ENCODE results near the gene NMRAL1. TPM values are rescaled to one million over a fixed set of nuclear protein-coding genes. Genes with fewer than 3 reads are reported as not detected.

NMRAL1 gene
- total RNA-seq, 1 donor from 2014 or later: 42.4 TPM

GRCh38 chr16:4450931-4451519 is 23.4 kb downstream of the NMRAL1 start:
- POLR2A ChIA-PET: no interaction called here
- ATAC-seq (ENCODE audit: low read depth) (no peak), DNase-seq (no peak)
- Mint-ChIP-seq H3K36me3 (ENCODE audit: low read depth) (peaks cover 80% of the 10 kb centered on the region), H3K27me3 (no peaks in the 10 kb centered on the region), H3K9me3 (no peaks in the 10 kb centered on the region), H3K4me1 (no peaks in the 10 kb centered on the region), H3K4me3 (no peak overlapping the region), H3K27ac (no peak overlapping the region)
- intact Hi-C loops (cut with micrococcal nuclease): no loop called here
- CTCF ChIA-PET: interaction anchor here (0.7 kb wide), 1 partner anchor 123 kb away, joined by 3 read pairs; no protein-coding TSS in a partner anchor
- no peak for TF ChIP-seq CTCF (IDR thresholded peaks at IDR 0.05)

- ChIA-PET CTCF (no interaction called here), POLR2A (no interaction called here)
- no peak overlapping the region for H3K4me3 Mint-ChIP-seq
- peaks cover 77% of the 10 kb centered on the region for H3K36me3 Mint-ChIP-seq (ENCODE audit: low read depth)
- no peaks in the 10 kb centered on the region for H3K4me1 Mint-ChIP-seq
- DNase-seq (no peak), ATAC-seq (ENCODE audit: low read depth) (no peak)
- no peaks in the 10 kb centered on the region for H3K27me3 Mint-ChIP-seq
- intact Hi-C loops (cut with micrococcal nuclease): no loop called here
- TF ChIP-seq CTCF (IDR thresholded peaks at IDR 0.05): no peak
- no peaks in the 10 kb centered on the region for H3K9me3 Mint-ChIP-seq
- no peak overlapping the region for H3K27ac Mint-ChIP-seq
These were observed 24.0 kb downstream of the NMRAL1 start for GRCh38 chr16:4450430-4450829.

GRCh38 chr16:4443986-4444385 is 30.4 kb downstream of the NMRAL1 start:
- peaks cover 86% of the 10 kb centered on the region for H3K36me3 Mint-ChIP-seq (ENCODE audit: low read depth)
- no peak for TF ChIP-seq CTCF (IDR thresholded peaks at IDR 0.05)
- H3K27ac Mint-ChIP-seq: no peak overlapping the region
- no peaks in the 10 kb centered on the region for H3K4me1 Mint-ChIP-seq
- no peak overlapping the region for H3K4me3 Mint-ChIP-seq
- ChIA-PET CTCF (no interaction called here), POLR2A (no interaction called here)
- ATAC-seq (ENCODE audit: low read depth) (no peak), DNase-seq (no peak)
- H3K27me3 Mint-ChIP-seq: no peaks in the 10 kb centered on the region
- H3K9me3 Mint-ChIP-seq: no peaks in the 10 kb centered on the region
- intact Hi-C loops (cut with micrococcal nuclease): no loop called here

- Mint-ChIP-seq H3K4me3 (no peak overlapping the region), H3K27me3 (no peaks in the 10 kb centered on the region), H3K36me3 (ENCODE audit: low read depth) (peaks cover 82% of the 10 kb centered on the region), H3K4me1 (no peaks in the 10 kb centered on the region), H3K27ac (no peak overlapping the region), H3K9me3 (no peaks in the 10 kb centered on the region)
- intact Hi-C loops (cut with micrococcal nuclease): no loop called here
- CTCF ChIA-PET: no interaction called here
- no peak for ATAC-seq (ENCODE audit: low read depth)
- no peak for DNase-seq
- POLR2A ChIA-PET: no interaction called here
- TF ChIP-seq CTCF (IDR thresholded peaks at IDR 0.05): no peak
These were observed 31.2 kb downstream of the NMRAL1 start for GRCh38 chr16:4443271-4443670.

- no peaks in the 10 kb centered on the region for H3K27me3 Mint-ChIP-seq
These were observed 32.1 kb downstream of the NMRAL1 start for GRCh38 chr16:4442371-4442770.

More at GRCh38 chr16:4442371-4442770, 32.1 kb downstream of the NMRAL1 start:
- intact Hi-C loops (cut with micrococcal nuclease): no loop called here
- Mint-ChIP-seq H3K4me1 (no peaks in the 10 kb centered on the region), H3K9me3 (no peaks in the 10 kb centered on the region), H3K36me3 (ENCODE audit: low read depth) (peaks cover 84% of the 10 kb centered on the region), H3K27ac (no peak overlapping the region), H3K4me3 (no peak overlapping the region)
- ChIA-PET POLR2A (no interaction called here), CTCF (no interaction called here)
- no peak for TF ChIP-seq CTCF (IDR thresholded peaks at IDR 0.05)
- DNase-seq (no peak), ATAC-seq (ENCODE audit: low read depth) (no peak)

Data from activated B cell treated with CpG ODN at 0.5 μM for 24 hours (primary cell).